ENCODE measurements around the gene MYL11. TPM values are rescaled to one million over a fixed set of nuclear protein-coding genes. Genes with fewer than 3 reads are reported as not detected.

Gene MYL11
- total RNA-seq, 1 donor from 2014 or later: not detected

DNA sequence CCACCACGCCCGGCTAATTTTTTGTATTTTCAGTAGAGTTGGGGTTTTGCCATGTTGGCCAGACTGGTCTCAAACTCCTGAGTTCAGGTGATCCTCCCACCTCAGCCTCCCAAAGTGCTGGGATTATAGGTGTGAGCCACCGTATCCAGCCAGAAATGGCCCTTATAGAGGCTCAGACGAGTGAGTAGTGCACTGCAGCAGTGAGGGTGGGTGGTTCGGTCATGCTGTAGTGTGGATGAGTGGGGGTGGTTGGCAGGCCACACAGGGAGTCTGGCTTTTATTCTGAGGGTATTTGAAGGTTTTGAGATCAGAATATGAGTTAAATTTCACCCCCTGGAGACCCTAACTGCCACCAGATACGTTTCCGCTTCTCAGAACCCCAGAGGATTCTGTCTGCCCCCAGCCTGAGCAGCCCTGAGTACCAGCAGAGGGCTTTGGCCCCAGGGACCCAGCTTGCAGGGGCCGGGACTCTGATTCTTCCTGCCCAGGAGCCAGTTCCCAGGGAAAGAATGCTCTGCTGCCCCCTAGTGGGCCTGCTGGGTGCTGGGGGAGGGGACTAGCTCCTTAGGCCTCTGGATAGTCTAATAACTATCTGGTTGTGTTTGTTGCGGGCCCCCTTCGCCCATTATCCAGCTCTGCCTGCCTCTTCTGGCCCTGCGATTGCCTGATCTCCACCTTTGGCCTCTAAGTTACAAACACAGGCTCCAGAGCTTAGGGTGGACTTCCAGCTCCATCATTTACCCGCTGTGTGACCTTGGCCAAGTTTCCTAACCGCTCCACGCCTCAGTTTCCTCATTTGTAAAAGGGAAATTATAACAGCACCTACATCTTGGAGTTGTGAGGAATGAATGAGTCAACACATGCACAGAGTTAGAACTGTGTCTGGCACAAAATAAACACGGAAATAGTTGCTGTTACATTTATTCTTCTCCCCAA is 34.8 kb downstream of the MYL11 start:
- Histone ChIP-seq H3K9me3 (ENCODE audit: insufficient read depth, low read depth, low read length) (no peaks in the 10 kb centered on the region), H3K79me2 (ENCODE audit: insufficient read depth, low read length) (peaks cover 46% of the 10 kb centered on the region), H3K27ac (ENCODE audit: low read depth, low read length) (no peak overlapping the region), H3K36me3 (ENCODE audit: insufficient read depth, low read length) (peaks cover 14% of the 10 kb centered on the region), H3K4me2 (ENCODE audit: low read length) (peak overlapping the region; percentile 96), H3K27me3 (ENCODE audit: insufficient read depth, low read length) (no peaks in the 10 kb centered on the region), H3K9ac (ENCODE audit: low read length) (peak overlapping the region; percentile 26), H3K4me3 (ENCODE audit: insufficient read depth, low read depth, low read length) (peak overlapping the region; percentile 26), H3K4me1 (ENCODE audit: insufficient read depth, low read length) (peaks cover 21% of the 10 kb centered on the region), H2AFZ (ENCODE audit: low read depth, low read length) (no peak overlapping the region), H4K20me1 (ENCODE audit: insufficient read depth, low read length) (peaks cover 50% of the 10 kb centered on the region)
- Mint-ChIP-seq H3K27me3 (ENCODE audit: low read depth, unreplicated experiment) (no peaks in the 10 kb centered on the region), H3K4me1 (ENCODE audit: low read depth, unreplicated experiment) (peaks cover 14% of the 10 kb centered on the region), H3K9me3 (ENCODE audit: unreplicated experiment) (no peaks in the 10 kb centered on the region), H3K27ac (ENCODE audit: unreplicated experiment) (peak overlapping the region; percentile 26), H3K4me3 (ENCODE audit: unreplicated experiment) (peak overlapping the region; percentile 85), H3K36me3 (ENCODE audit: low read depth, unreplicated experiment) (peaks cover 5% of the 10 kb centered on the region)
- FAIRE-seq (no peak), DNase-seq (ENCODE audit: low read depth) (peak; percentile 49)
- no peak for TF ChIP-seq EZH2 (IDR thresholded peaks at IDR 0.05; ENCODE audit: insufficient read depth, low read length)
- TF ChIP-seq CTCF (IDR thresholded peaks at IDR 0.05; ENCODE audit: insufficient read depth, low read depth, low read length): peak; percentile 97

DNA sequence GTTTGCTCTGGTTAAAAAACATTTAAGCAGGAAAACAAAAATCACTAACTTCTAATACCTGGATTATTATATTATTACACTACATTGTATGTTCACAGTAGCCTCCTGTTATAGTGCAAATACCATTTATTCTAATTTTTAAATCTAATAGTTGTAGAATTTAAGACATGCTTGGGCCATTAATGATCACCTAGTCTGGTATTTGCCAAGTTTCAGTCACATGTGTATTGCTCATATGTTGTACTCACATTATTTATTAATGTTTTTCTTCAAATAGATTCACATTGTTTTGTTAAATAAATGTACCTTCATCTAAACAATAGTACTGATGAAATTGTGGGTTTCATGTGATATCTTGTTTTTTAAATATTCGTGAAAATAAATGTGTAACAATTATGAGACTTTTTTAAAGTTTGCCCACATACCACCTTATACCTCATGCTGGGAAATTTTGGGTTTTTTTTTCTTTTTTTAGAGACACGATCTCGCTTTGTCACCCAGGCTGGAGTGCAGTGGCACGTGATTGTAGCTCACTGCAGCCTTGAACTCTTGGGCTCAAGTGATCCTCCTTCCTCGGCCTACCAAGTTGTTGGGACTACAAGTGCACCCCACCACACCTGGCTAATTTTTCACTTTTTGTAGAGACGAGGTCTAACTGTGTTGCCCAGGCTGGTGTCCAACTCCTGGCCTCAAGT is 38.7 kb downstream of the MYL11 start:
- FAIRE-seq (no peak), DNase-seq (ENCODE audit: low read depth) (no peak)
- H3K79me2 ChIP-seq (ENCODE audit: insufficient read depth, low read length): peaks cover 39% of the 10 kb centered on the region
- no peaks in the 10 kb centered on the region for H3K27me3 Mint-ChIP-seq (ENCODE audit: low read depth, unreplicated experiment)
- no peaks in the 10 kb centered on the region for H3K9me3 Mint-ChIP-seq (ENCODE audit: unreplicated experiment)
- no peak overlapping the region for H3K4me3 ChIP-seq (ENCODE audit: insufficient read depth, low read depth, low read length)
- H3K36me3 Mint-ChIP-seq (ENCODE audit: low read depth, unreplicated experiment): peaks cover 9% of the 10 kb centered on the region
- no peak overlapping the region for H3K4me3 Mint-ChIP-seq (ENCODE audit: unreplicated experiment)
- TF ChIP-seq EZH2 (IDR thresholded peaks at IDR 0.05; ENCODE audit: insufficient read depth, low read length) (no peak), CTCF (IDR thresholded peaks at IDR 0.05; ENCODE audit: insufficient read depth, low read depth, low read length) (no peak)
- no peak overlapping the region for H3K9ac ChIP-seq (ENCODE audit: low read length)
- H3K4me1 ChIP-seq (ENCODE audit: insufficient read depth, low read length): peaks cover 13% of the 10 kb centered on the region
- H3K4me2 ChIP-seq (ENCODE audit: low read length): no peak overlapping the region
- H4K20me1 ChIP-seq (ENCODE audit: insufficient read depth, low read length): peaks cover 64% of the 10 kb centered on the region
- peaks cover 14% of the 10 kb centered on the region for H3K36me3 ChIP-seq (ENCODE audit: insufficient read depth, low read length)
- H3K9me3 ChIP-seq (ENCODE audit: insufficient read depth, low read depth, low read length): no peaks in the 10 kb centered on the region
- no peaks in the 10 kb centered on the region for H3K27me3 ChIP-seq (ENCODE audit: insufficient read depth, low read length)
- H3K4me1 Mint-ChIP-seq (ENCODE audit: low read depth, unreplicated experiment): peaks cover 14% of the 10 kb centered on the region
- H3K27ac Mint-ChIP-seq (ENCODE audit: unreplicated experiment): peak overlapping the region; percentile 9
- no peak overlapping the region for H3K27ac ChIP-seq (ENCODE audit: low read depth, low read length)
- no peak overlapping the region for H2AFZ ChIP-seq (ENCODE audit: low read depth, low read length)
